Esophagus mucosa (tissue), 1 donor: ENCODE results near the gene ANKRD42. TPM values are rescaled to one million over a fixed set of nuclear protein-coding genes. Genes with fewer than 3 reads are reported as not detected.
"Not testable (repeated sequence)": the region's sequence is repeated elsewhere in the genome, so short reads cannot be mapped to it uniquely, and the experiment has no call there.

Source experiments
- ATAC-seq: fragments of 200-7000 bp; cut with Tn5 transposase; one replicate; pipeline ENCODE4 v1.9.1; 2020
- total RNA-seq: library from RNA; stranded (reverse); gene quantifications from one replicate; pipeline ENCODE4 v1.2.4, GENCODE V29; 2023
- donor health status: DM: yes; HTN: yes; CAD: no.

The ANKRD42 gene
- total RNA-seq, 1 donor from 2014 or later = 5.1 TPM

GRCh38 chr11:83174008-83174407, 19.5 kb upstream of the ANKRD42 start:
- ATAC-seq = peak; percentile 34

- ATAC-seq = peak; percentile 54
These were observed 17.7 kb upstream of the ANKRD42 start for GRCh38 chr11:83175815-83176214.

GRCh38 chr11:83181815-83182214, 11.7 kb upstream of the ANKRD42 start:
- peak; percentile 66 for ATAC-seq

GRCh38 chr11:83185767-83186166, 7.7 kb upstream of the ANKRD42 start:
- ATAC-seq = no peak

- ATAC-seq = peak; percentile 42
These were observed 6.0 kb upstream of the ANKRD42 start for GRCh38 chr11:83187465-83187864.

- ATAC-seq = no peak
These were observed 2.0 kb upstream of the ANKRD42 start for GRCh38 chr11:83191491-83191890.

- ATAC-seq = no peak
These were observed 1.5 kb upstream of the ANKRD42 start for GRCh38 chr11:83191986-83192385.

GRCh38 chr11:83192606-83193245, 786 bp upstream of the ANKRD42 start:
- ATAC-seq = no peak

GRCh38 chr11:83194281-83195142, 1.0 kb downstream of the ANKRD42 start:
- ATAC-seq = peak; percentile 68

GRCh38 chr11:83195143-83195466, 1.6 kb downstream of the ANKRD42 start:
- no peak for ATAC-seq

- ATAC-seq = no peak
These were observed 2.1 kb downstream of the ANKRD42 start for GRCh38 chr11:83195649-83196048.

- ATAC-seq = no peak
These were observed 6.5 kb downstream of the ANKRD42 start for GRCh38 chr11:83200035-83200434.

- ATAC-seq = no peak
These were observed 12.2 kb downstream of the ANKRD42 start for GRCh38 chr11:83205608-83206185.

GRCh38 chr11:83206221-83206620, 12.7 kb downstream of the ANKRD42 start:
- ATAC-seq = no peak

GRCh38 chr11:83206771-83207382, 13.4 kb downstream of the ANKRD42 start:
- ATAC-seq = not testable (repeated sequence)

GRCh38 chr11:83219095-83219494, 25.6 kb downstream of the ANKRD42 start:
- no peak for ATAC-seq

GRCh38 chr11:83220260-83220659, 26.7 kb downstream of the ANKRD42 start:
- ATAC-seq = no peak

GRCh38 chr11:83221694-83222093, 28.2 kb downstream of the ANKRD42 start:
- ATAC-seq = no peak

GRCh38 chr11:83222499-83222898, 29.0 kb downstream of the ANKRD42 start:
- no peak for ATAC-seq

- ATAC-seq = no peak
These were observed 29.9 kb downstream of the ANKRD42 start for GRCh38 chr11:83223457-83223856.

GRCh38 chr11:83235825-83236224, 42.3 kb downstream of the ANKRD42 start:
- ATAC-seq = no peak

- no peak for ATAC-seq
These were observed 44.6 kb downstream of the ANKRD42 start for GRCh38 chr11:83238111-83238510.

GRCh38 chr11:83241291-83241946, 47.9 kb downstream of the ANKRD42 start:
- peak; percentile 67 for ATAC-seq
